GM12892 (cell line): Measurements from ENCODE around the gene SEMA4F.

ENCODE experiments used
- POLR2A ChIP-seq: IDR thresholded peaks from 2 replicates; pipeline ENCODE4 v1.6.1; 2011; ENCODE audit warnings: low read depth, low read length, control low read depth
- POLR2AphosphoS5 ChIP-seq: IDR thresholded peaks from 2 replicates; pipeline ENCODE4 v1.6.1; 2011; ENCODE audit warnings: low read depth, low read length, control low read depth
- TAF1 ChIP-seq: IDR thresholded peaks from 2 replicates; pipeline ENCODE4 v1.6.1; 2011; ENCODE audit warnings: low read depth, mild to moderate bottlenecking, control low read depth, low read length, borderline replicate concordance

DNA sequence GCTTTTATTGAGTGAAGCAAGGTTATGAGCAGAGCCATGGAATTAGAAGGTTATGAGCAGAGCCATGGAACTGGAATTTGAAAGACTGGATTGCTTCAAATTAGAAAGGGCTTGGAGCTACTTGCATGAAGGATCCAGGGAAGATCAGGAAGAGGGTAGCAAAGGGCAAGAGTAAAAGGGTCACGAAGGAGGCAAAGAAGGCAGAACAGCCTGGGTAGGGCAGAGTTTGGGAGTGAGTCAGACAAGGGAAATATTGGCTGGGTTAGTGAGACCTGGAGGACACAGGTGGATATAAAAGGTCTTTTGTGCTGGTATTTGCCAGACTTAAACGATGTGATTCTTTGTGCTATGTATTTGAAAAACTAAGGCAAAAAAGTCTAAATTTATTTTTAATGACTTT, 65.0 kb downstream of the SEMA4F start:
- TF ChIP-seq POLR2AphosphoS5 (no peak), POLR2A (no peak), TAF1 (no peak)
